CD4-positive, alpha-beta T cell treated with Interleukin-17A for 1 hour (primary cell): ENCODE results near the gene ZFPM1.
"Not testable (repeated sequence)": the region's sequence is repeated elsewhere in the genome, so short reads cannot be mapped to it uniquely, and the experiment has no call there.

ENCODE experiments used
- DNase-seq: peaks from one replicate; pipeline ENCODE4 v3.0.0-alpha.2; 2020

Gene ZFPM1

GRCh38 chr16:88482630-88483391, 29.7 kb downstream of the ZFPM1 start:
- no peak for DNase-seq

- DNase-seq, result no peak
Measured at GRCh38 chr16:88483392-88483641, 30.2 kb downstream of the ZFPM1 start.

- DNase-seq, result no peak
Measured at GRCh38 chr16:88484505-88485365, 31.7 kb downstream of the ZFPM1 start.

- not testable (repeated sequence) for DNase-seq
Measured at GRCh38 chr16:88485366-88485741, 32.3 kb downstream of the ZFPM1 start.

GRCh38 chr16:88486398-88487123, 33.5 kb downstream of the ZFPM1 start:
- no peak for DNase-seq

GRCh38 chr16:88487124-88487432, 34.0 kb downstream of the ZFPM1 start:
- no peak for DNase-seq

- DNase-seq, result no peak
Measured at GRCh38 chr16:88487920-88488851, 35.1 kb downstream of the ZFPM1 start.

- no peak for DNase-seq
Measured at GRCh38 chr16:88489163-88489741, 36.2 kb downstream of the ZFPM1 start.

GRCh38 chr16:88491001-88491559, 38.0 kb downstream of the ZFPM1 start:
- no peak for DNase-seq

- DNase-seq, result no peak
Measured at GRCh38 chr16:88491560-88492310, 38.7 kb downstream of the ZFPM1 start.

GRCh38 chr16:88493879-88494278, 40.8 kb downstream of the ZFPM1 start:
- no peak for DNase-seq

- DNase-seq, result no peak
Measured at GRCh38 chr16:88494335-88495154, 41.5 kb downstream of the ZFPM1 start.

GRCh38 chr16:88495268-88495772, 42.2 kb downstream of the ZFPM1 start:
- DNase-seq, result no peak

GRCh38 chr16:88497561-88498462, 44.7 kb downstream of the ZFPM1 start:
- DNase-seq, result no peak

- no peak for DNase-seq
Measured at GRCh38 chr16:88498576-88499208, 45.6 kb downstream of the ZFPM1 start.

- DNase-seq, result no peak
Measured at GRCh38 chr16:88499292-88499691, 46.2 kb downstream of the ZFPM1 start.

GRCh38 chr16:88499836-88500251, 46.8 kb downstream of the ZFPM1 start:
- DNase-seq, result no peak

- no peak for DNase-seq
Measured at GRCh38 chr16:88500255-88500661, 47.2 kb downstream of the ZFPM1 start.

GRCh38 chr16:88502371-88502770, 49.3 kb downstream of the ZFPM1 start:
- DNase-seq, result no peak
